Measurements from ENCODE around the gene EFNA3. TPM values are rescaled to one million over a fixed set of nuclear protein-coding genes. Genes with fewer than 3 reads are reported as not detected.

EFNA3 gene
- total and polyA plus RNA-seq, 9 of the 15 experiments (the other 6 are each of a cell fraction or from before 2014, with no cell fraction given) = 0.59 to 7.9 (median 4.7) TPM

GRCh38 chr1:155050560-155051341 is 27.9 kb upstream of the EFNA3 start, which contains the start of gene ADAM15 (continued):
- TF ChIP-seq REST (IDR thresholded peaks at IDR 0.05; ENCODE audit: borderline replicate concordance) (peak; percentile 67), REST (CRISPR knock-in tag; IDR thresholded peaks at IDR 0.05; ENCODE audit: low read depth) (0 out of 2 replicates have a peak, but pooled peaks have one; percentile 19), KDM5B (IDR thresholded peaks at IDR 0.05; ENCODE audit: insufficient replicate concordance, low read depth, low read length) (peak; percentile 66), THRB (CRISPR knock-in tag; conservative IDR thresholded peaks at IDR 0.05) (no peak), E2F3 (CRISPR knock-in tag; IDR thresholded peaks at IDR 0.05) (peak; percentile 92; the same call in 1 of the 2 replicates), AFF4 (CRISPR knock-in tag; IDR thresholded peaks at IDR 0.05) (peak; percentile 68; the same call in 1 of the 2 replicates), JUND (IDR thresholded peaks at IDR 0.05; ENCODE audit: borderline replicate concordance, low read depth, low read length) (peak; percentile 50; the same call in 1 of the 2 replicates), JUND (tag; IDR thresholded peaks at IDR 0.05; ENCODE audit: borderline replicate concordance, low read depth, low read length) (peak; percentile 26; the same call in 1 of the 3 replicates), MITF (IDR thresholded peaks at IDR 0.05) (peak; percentile 28; the same call in 1 of the 2 replicates), MECOM (CRISPR knock-in tag; IDR thresholded peaks at IDR 0.05) (no peak), ATF7 (IDR thresholded peaks at IDR 0.05) (peak; percentile 67; the same call in 1 of the 2 replicates)
